ENCODE data around the gene CEP112. TPM values are rescaled to one million over a fixed set of nuclear protein-coding genes. Genes with fewer than 3 reads are reported as not detected.

CEP112 gene
- total and polyA plus RNA-seq, 2 of the 13 experiments (the other 11 are each of a cell fraction or from before 2014, with no cell fraction given): 1.2 to 3.4 TPM

DNA sequence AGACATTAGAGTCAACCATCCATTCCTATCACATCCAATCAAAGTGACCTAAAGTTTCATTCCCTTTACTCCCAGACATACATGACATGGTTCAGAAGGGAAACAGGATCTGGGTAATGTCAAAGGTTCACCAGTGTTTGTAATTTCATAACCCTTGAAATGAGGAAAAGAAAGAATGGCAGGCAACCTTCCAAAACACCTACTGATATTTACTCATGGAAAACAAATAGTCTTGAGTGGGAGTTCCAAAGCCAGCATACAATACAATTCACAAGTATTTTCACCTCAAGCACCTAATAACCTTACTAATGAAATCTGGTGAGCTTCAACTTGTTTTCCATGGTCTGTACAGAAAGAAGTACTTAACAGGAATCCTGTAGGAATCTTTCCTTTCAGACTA is 557.9 kb downstream of the CEP112 start (continued):
- peak; percentile 52; the same call in 1 of the 2 replicates for TF ChIP-seq ISL2 (CRISPR knock-in tag; IDR thresholded peaks at IDR 0.05)
- no peak for TF ChIP-seq SMARCC2 (IDR thresholded peaks at IDR 0.05)
- TF ChIP-seq AHR (CRISPR knock-in tag; IDR thresholded peaks at IDR 0.05): no peak
- no peak for TF ChIP-seq TBL1XR1 (IDR thresholded peaks at IDR 0.05; ENCODE audit: borderline replicate concordance, low read length, partially characterized antibody)
- no peak for TF ChIP-seq HNRNPK (IDR thresholded peaks at IDR 0.05; ENCODE audit: low read depth, low read length, poor library complexity, severe bottlenecking)
- TF ChIP-seq NFYB (CRISPR knock-in tag; IDR thresholded peaks at IDR 0.05): no peak
- peak; percentile 14; the same call in 1 of the 2 replicates for TF ChIP-seq IRF2 (CRISPR knock-in tag; IDR thresholded peaks at IDR 0.05)
- TF ChIP-seq ELF1 (CRISPR knock-in tag; IDR thresholded peaks at IDR 0.05): peak; percentile 46; the same call in 1 of the 2 replicates
- peak; percentile 21; the same call in 1 of the 2 replicates for TF ChIP-seq ZNF281 (CRISPR knock-in tag; IDR thresholded peaks at IDR 0.05; ENCODE audit: borderline replicate concordance)
- TF ChIP-seq NFE2 (CRISPR knock-in tag; IDR thresholded peaks at IDR 0.05): no peak
- TF ChIP-seq ZFP1 (CRISPR knock-in tag; IDR thresholded peaks at IDR 0.05): no peak
- no peak for TF ChIP-seq HNRNPUL1 (IDR thresholded peaks at IDR 0.05; ENCODE audit: low read depth, low read length)
- TF ChIP-seq ZNF34 (CRISPR knock-in tag; IDR thresholded peaks at IDR 0.05; ENCODE audit: borderline replicate concordance): no peak
- peak; percentile 89 for TF ChIP-seq FOXA3 (CRISPR knock-in tag; IDR thresholded peaks at IDR 0.05)
- TF ChIP-seq, protein P1, sequence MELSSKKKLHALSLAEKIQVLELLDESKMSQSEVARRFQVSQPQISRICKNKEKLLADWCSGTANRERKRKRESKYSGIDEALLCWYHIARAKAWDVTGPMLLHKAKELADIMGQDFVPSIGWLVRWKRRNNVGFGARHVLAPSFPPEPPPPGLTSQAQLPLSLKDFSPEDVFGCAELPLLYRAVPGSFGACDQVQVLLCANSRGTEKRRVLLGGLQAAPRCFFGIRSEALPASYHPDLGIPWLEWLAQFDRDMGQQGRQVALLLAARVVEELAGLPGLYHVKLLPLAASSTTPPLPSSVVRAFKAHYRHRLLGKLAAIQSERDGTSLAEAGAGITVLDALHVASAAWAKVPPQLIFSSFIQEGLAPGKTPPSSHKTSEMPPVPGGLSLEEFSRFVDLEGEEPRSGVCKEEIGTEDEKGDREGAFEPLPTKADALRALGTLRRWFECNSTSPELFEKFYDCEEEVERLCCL (CRISPR knock-in tag; IDR thresholded peaks at IDR 0.05; ENCODE audit: borderline replicate concordance): no peak
- no peak for TF ChIP-seq JUND (CRISPR knock-in tag; IDR thresholded peaks at IDR 0.05)
- peak; percentile 29; the same call in 1 of the 2 replicates for TF ChIP-seq HNF4A (CRISPR knock-in tag; IDR thresholded peaks at IDR 0.05)
- TF ChIP-seq ESRRA (CRISPR knock-in tag; IDR thresholded peaks at IDR 0.05; ENCODE audit: low read depth): no peak
- no peak for TF ChIP-seq ZFP41 (CRISPR knock-in tag; IDR thresholded peaks at IDR 0.05; ENCODE audit: borderline replicate concordance)
- no peak for TF ChIP-seq SNRNP70 (IDR thresholded peaks at IDR 0.05; ENCODE audit: low read depth, low read length)
- 0 out of 2 replicates have a peak, but pooled peaks have one; percentile 21 for TF ChIP-seq ZNF800 (CRISPR knock-in tag; IDR thresholded peaks at IDR 0.05)
- no peak for TF ChIP-seq MBD4 (IDR thresholded peaks at IDR 0.05; ENCODE audit: borderline replicate concordance, low read length)
- no peak for TF ChIP-seq RNF2 (conservative IDR thresholded peaks at IDR 0.05; ENCODE audit: low read depth)
- no peak for TF ChIP-seq MED8 (CRISPR knock-in tag; IDR thresholded peaks at IDR 0.05; ENCODE audit: insufficient replicate concordance)
- TF ChIP-seq SIX4 (CRISPR knock-in tag; IDR thresholded peaks at IDR 0.05): peak; percentile 72
- TF ChIP-seq SOX5 (CRISPR knock-in tag; IDR thresholded peaks at IDR 0.05; ENCODE audit: borderline replicate concordance): peak; percentile 94
- TF ChIP-seq SP140L (CRISPR knock-in tag; IDR thresholded peaks at IDR 0.05; ENCODE audit: borderline replicate concordance): no peak
- no peak for TF ChIP-seq NCOA1 (CRISPR knock-in tag; IDR thresholded peaks at IDR 0.05)
- no peak for TF ChIP-seq PCBP1 (IDR thresholded peaks at IDR 0.05; ENCODE audit: borderline replicate concordance, low read depth, low read length)

All from HepG2 (cell line).